K562 (cell line): ENCODE results near the gene NR5A2. TPM values are rescaled to one million over a fixed set of nuclear protein-coding genes. Genes with fewer than 3 reads are reported as not detected.

Experiments
- ATAC-seq: fragments of 200-7000 bp; cut with Tn5 transposase; 3 replicates; pipeline ENCODE4 v1.9.1; 2020; ENCODE audit warnings: moderate library complexity
- BruUV-seq: library from RNA; stranded (reverse); fragments of 400-500 nt; replicated peaks from 2 replicates; lab custom pipeline; 2021; lab: Mats Ljungman, UMichigan
- CTCF ChIA-PET: fragments of 300-600 bp; formaldehyde crosslinking; extraction: SDS; loops from one replicate; lab custom pipeline; 2021; ENCODE audit warnings: low intra/inter-chr PET ratio; lab: Yijun Ruan, JAX
- POLR2A ChIA-PET: fragments of 300-600, 350-650 bp; sonication (Branson Sonifier 250); formaldehyde crosslinking; extraction: SDS; loops from one replicate; lab custom pipeline; 2021; ENCODE audit warnings: antibody characterized with exemption, inconsistent platforms; lab: Yijun Ruan, JAX
- DNase-seq, 4 experiments: peaks; one replicate each; pipeline versions ENCODE4 v3.0.0 to v3.0.0-alpha.2; 2011 to 2018; ENCODE audit warnings: low spot score in 3 of 4, mixed read lengths in 3 of 4; ENCODE audit errors: extremely low read depth in 1 of 4
- FAIRE-seq: peaks from 2 replicates; lab custom pipeline; 2011; peaks lifted over from hg19 to GRCh38; lab: Jason Lieb, UNC
- H2AFZ ChIP-seq: 2 replicates; pipeline ENCODE4 v1.6.0; 2011; ENCODE audit warnings: low read depth, low read length, control low read depth, inconsistent platforms
- H3K27ac ChIP-seq: fragments of 200-600 bp; 3 replicates; pipeline ENCODE4 v1.8.0; 2011; ENCODE audit warnings: low read depth, mild to moderate bottlenecking, control low read depth, inconsistent platforms, low read length, moderate library complexity, mixed read lengths; ENCODE audit errors: extremely low read depth
- H3K27me3 ChIP-seq, 2 experiments: fragments of 300-600 bp in 1 of 2; 2 replicates in 1 of 2; 3 replicates in 1 of 2; pipeline versions ENCODE4 v1.6.0 to v1.8.0; 2011; ENCODE audit warnings: inconsistent platforms in 2 of 2, low read length in 2 of 2, mild to moderate bottlenecking in 1 of 2, mixed read lengths in 1 of 2, moderate library complexity in 1 of 2; ENCODE audit not compliant: control insufficient read depth in 2 of 2, insufficient read depth in 2 of 2
- H3K36me3 ChIP-seq: fragments of 300-600 bp; 3 replicates; pipeline ENCODE4 v1.8.0; 2011; ENCODE audit warnings: mild to moderate bottlenecking, low read length, inconsistent platforms; ENCODE audit not compliant: control insufficient read depth, insufficient read depth
- H3K4me1 ChIP-seq, 2 experiments: fragments of 200-600 bp in 1 of 2; replicated peaks in 1 of 2; 2 replicates in 1 of 2; 3 replicates in 1 of 2; pipeline versions ENCODE4 v1.5.1 to v1.8.0; 2011; ENCODE audit warnings: inconsistent platforms in 2 of 2, low read length in 2 of 2, mild to moderate bottlenecking in 1 of 2, mixed read lengths in 1 of 2, moderate library complexity in 1 of 2; ENCODE audit not compliant: control insufficient read depth in 2 of 2, insufficient read depth in 2 of 2
- H3K4me2 ChIP-seq: 2 replicates; pipeline ENCODE4 v1.6.1; 2011; ENCODE audit warnings: low read length, control low read depth, inconsistent platforms, mixed read lengths; ENCODE audit not compliant: insufficient read depth
- H3K4me3 ChIP-seq: fragments of 200-600 bp; sonication (generic), shearing (Covaris generic); 2 replicates; pipeline ENCODE4 v1.5.1; 2016; ENCODE audit warnings: control low read depth, inconsistent platforms
- H3K79me2 ChIP-seq: fragments of 200-600 bp; 3 replicates; pipeline ENCODE4 v1.8.0; 2011; ENCODE audit warnings: low read length, inconsistent platforms; ENCODE audit not compliant: control insufficient read depth, insufficient read depth
- H3K9ac ChIP-seq, 2 experiments: 2 replicates each; pipeline versions ENCODE4 v1.6.0 to v1.6.1; 2011; ENCODE audit warnings: low read depth in 2 of 2, low read length in 2 of 2, control low read depth in 1 of 2, inconsistent platforms in 1 of 2, mild to moderate bottlenecking in 1 of 2, mixed read lengths in 1 of 2; ENCODE audit not compliant: insufficient read depth in 1 of 2
- H3K9me1 ChIP-seq: one replicate; pipeline ENCODE4 v1.6.0; 2011; ENCODE audit warnings: inconsistent platforms, mild to moderate bottlenecking, low read length, moderate library complexity; ENCODE audit not compliant: control insufficient read depth, insufficient read depth
- H3K9me3 ChIP-seq: replicated peaks from 2 replicates; pipeline ENCODE4 v1.5.1; 2011; ENCODE audit warnings: low read depth, low read length, inconsistent platforms; ENCODE audit not compliant: control insufficient read depth, insufficient read depth
- H4K20me1 ChIP-seq: replicated peaks from 2 replicates; pipeline ENCODE4 v1.6.1; 2011; ENCODE audit warnings: low read length, inconsistent platforms, mixed read lengths; ENCODE audit not compliant: control insufficient read depth, insufficient read depth
- BRF2 ChIP-seq: IDR thresholded peaks from 3 replicates; pipeline ENCODE4 v1.6.1; 2011; ENCODE audit warnings: borderline replicate concordance, mild to moderate bottlenecking; ENCODE audit not compliant: insufficient read length, insufficient read depth
- HNRNPK ChIP-seq: fragments of 200-400 bp; formaldehyde crosslinking; IDR thresholded peaks from one replicate; pipeline ENCODE4 v1.6.1; 2018; ENCODE audit warnings: mild to moderate bottlenecking, low read depth, low read length; ENCODE audit not compliant: poor library complexity, severe bottlenecking
- HNRNPL ChIP-seq: fragments of 200-400 bp; formaldehyde crosslinking; IDR thresholded peaks from 2 replicates; pipeline ENCODE4 v1.6.1; 2017; ENCODE audit warnings: low read depth, mild to moderate bottlenecking, low read length
- MBD1 ChIP-seq: fragments of 250-450 bp; sonication (Bioruptor Pico); IDR thresholded peaks from 2 replicates; pipeline ENCODE4 v1.8.0; 2022; ENCODE audit warnings: inconsistent platforms
- MEF2D ChIP-seq: conservative IDR thresholded peaks from 2 replicates; pipeline ENCODE4 v1.6.1; 2016; ENCODE audit warnings: low read depth, missing genetic modification characterization, missing compliant biosample characterization
- RBM22 ChIP-seq: fragments of 200-400 bp; formaldehyde crosslinking; IDR thresholded peaks from 2 replicates; pipeline ENCODE4 v1.6.1; 2018; ENCODE audit warnings: low read length, low read depth; ENCODE audit not compliant: poor library complexity, severe bottlenecking
- WGBS: fragments of 100-300 bp; shearing (Covaris generic); methylation state at CpG from one replicate; pipeline ENCODE4 v1.1.6; 2016; ENCODE audit warnings: low coverage, mixed read lengths; ENCODE audit not compliant: insufficient coverage; ENCODE audit errors: missing lambda C conversion rate; 5-methylcytosine and 5-hydroxymethylcytosine counted together
- in situ Hi-C: fragments of 300-500 bp; cut with MboI; formaldehyde crosslinking; loops from 4 replicates; pipeline ENCODE4 v1.15.0; 2018; ENCODE audit warnings: inconsistent platforms, mixed read lengths
- intact Hi-C: fragments of 100-400 bp; cut with micrococcal nuclease; formaldehyde crosslinking; loops from 2 replicates; pipeline ENCODE4 v1.14.2; 2022
- polyA plus RNA-seq, 8 experiments: library from polyadenylated mRNA; depleted of rRNA in 4 of 8; stranded (reverse) in 5 of 8; unstranded in 3 of 8; fragments of >200 nt; fragmentation: Nextera tagmentation in 2 of 8; fragmentation: Illumina TruSeq in 1 of 8; extraction: Ambion mirVana in 2 of 8; extraction: Trizol in 1 of 8; gene quantifications; 2 replicates each; pipeline versions ENCODE4 v1.2.1 to v1.2.3, GENCODE V29; 2011 to 2014; ENCODE audit warnings: inconsistent platforms in 1 of 8, missing spikeins in 1 of 8
- total RNA-seq, 7 experiments: library from RNA; depleted of rRNA in 6 of 7; stranded (reverse); fragments of >200 nt in 6 of 7; fragmentation: Illumina TruSeq in 2 of 7; extraction: Trizol in 2 of 7; gene quantifications; 2 replicates each; pipeline versions ENCODE4 v1.2.1 to v1.2.3, GENCODE V29; 2011 to 2021; ENCODE audit warnings: low replicate concordance in 1 of 7

NR5A2 gene
- total and polyA plus RNA-seq, 9 of the 15 experiments (the other 6 are each of a cell fraction or from before 2014, with no cell fraction given): 0.13 to 0.40 (median 0.29) TPM

GRCh38 chr1:200072636-200073285 is 45.3 kb downstream of the NR5A2 start:
- POLR2A ChIA-PET: no interaction called here
- Histone ChIP-seq H3K79me2 (no peaks in the 10 kb centered on the region), H3K4me3 (no peak overlapping the region), H3K27me3 (peaks cover 3 to 5% of the 10 kb centered on the region in 2 experiments; a peak in 3 of 5 replicates), H3K4me2 (no peak overlapping the region), H3K36me3 (no peaks in the 10 kb centered on the region), H3K9me3 (no peaks in the 10 kb centered on the region), H4K20me1 (no peaks in the 10 kb centered on the region), H3K4me1 (no peaks in the 10 kb centered on the region), H3K27ac (no peak overlapping the region), H2AFZ (no peak overlapping the region), H3K9ac (no peak overlapping the region), H3K9me1 (no peaks in the 10 kb centered on the region)
- intact Hi-C loops (no loop called here), in situ Hi-C loops (no loop called here)
- no peak for ATAC-seq
- no peak for DNase-seq
- CTCF ChIA-PET: no interaction called here
- TF ChIP-seq HNRNPK: no peak
- no peak for TF ChIP-seq MBD1 (CRISPR knock-in tag)
- peak; percentile 65; the same call in 1 of the 2 replicates for TF ChIP-seq MEF2D (tag)
- no peak for TF ChIP-seq HNRNPL
- TF ChIP-seq RBM22: no peak
- TF ChIP-seq BRF2: no peak
- WGBS: 1% methylated on average over 4 of the region's 4 CpGs
- no TSS peak for BruUV-seq
- no peak for FAIRE-seq
